ENCODE data around the gene OS9. TPM values are rescaled to one million over a fixed set of nuclear protein-coding genes. Genes with fewer than 3 reads are reported as not detected.

The OS9 gene
- polyA plus RNA-seq, 4 donors: 148 to 307 (median 200) TPM

- H3K27ac ChIP-seq (ENCODE audit: low read depth in 1 of 3, low read length in 2 of 3): no peak overlapping the region
- no peak overlapping the region for H3K4me3 ChIP-seq (ENCODE audit: low read depth in 1 of 3, low read length in 3 of 3)
- 19 to 36% (median 34%) methylated on average over 7 of the region's 7 CpGs for WGBS, 3 donors
- peaks cover under 1 to 3% (median 3%) of the 10 kb centered on the region in 3 donors for H3K4me1 ChIP-seq (ENCODE audit: control insufficient read depth in 3 of 3, insufficient read depth in 2 of 3, low read depth in 1 of 3, low read length in 2 of 3)
- no peak for DNase-seq
- H3K36me3 ChIP-seq (ENCODE audit: control insufficient read depth in 3 of 3, insufficient read depth in 2 of 3, low read depth in 1 of 3, low read length in 3 of 3): no peaks in the 10 kb centered on the region
- no peak for FAIRE-seq
- H3K9me3 ChIP-seq (ENCODE audit: control insufficient read depth in 2 of 2, insufficient read depth in 1 of 2, low read depth in 1 of 2, low read length in 1 of 2): peaks cover 0 to 6% of the 10 kb centered on the region in 2 donors
- H3K27me3 ChIP-seq (ENCODE audit: control insufficient read depth in 3 of 3, insufficient read depth in 3 of 3, low read length in 3 of 3): peaks cover 3 to 79% (median 8%) of the 10 kb centered on the region in 3 donors
These were observed 45.5 kb downstream of the OS9 start for GRCh38 chr12:57739387-57739786.

GRCh38 chr12:57739914-57740538, 46.1 kb downstream of the OS9 start:
- Histone ChIP-seq H3K27me3 (ENCODE audit: control insufficient read depth in 3 of 3, insufficient read depth in 3 of 3, low read length in 3 of 3) (peaks cover 3 to 73% (median 8%) of the 10 kb centered on the region in 3 donors), H3K27ac (ENCODE audit: low read depth in 1 of 3, low read length in 2 of 3) (no peak overlapping the region), H3K9me3 (ENCODE audit: control insufficient read depth in 2 of 2, insufficient read depth in 1 of 2, low read depth in 1 of 2, low read length in 1 of 2) (peaks cover 0 to 6% of the 10 kb centered on the region in 2 donors), H3K4me1 (ENCODE audit: control insufficient read depth in 3 of 3, insufficient read depth in 2 of 3, low read depth in 1 of 3, low read length in 2 of 3) (peaks cover 2 to 3% (median 3%) of the 10 kb centered on the region in 3 donors), H3K4me3 (ENCODE audit: low read depth in 1 of 3, low read length in 3 of 3) (no peak overlapping the region), H3K36me3 (ENCODE audit: control insufficient read depth in 3 of 3, insufficient read depth in 2 of 3, low read depth in 1 of 3, low read length in 3 of 3) (no peaks in the 10 kb centered on the region)
- 30 to 45% (median 40%) methylated on average over 9 to 10 of the region's 10 CpGs for WGBS, 3 donors
- FAIRE-seq (no peak), DNase-seq (no peak)

GRCh38 chr12:57740656-57741412, 46.9 kb downstream of the OS9 start:
- H3K9me3 ChIP-seq (ENCODE audit: control insufficient read depth in 2 of 2, insufficient read depth in 1 of 2, low read depth in 1 of 2, low read length in 1 of 2): peaks cover 0 to 6% of the 10 kb centered on the region in 2 donors
- H3K27ac ChIP-seq (ENCODE audit: low read depth in 1 of 3, low read length in 2 of 3): no peak overlapping the region
- 57 to 68% (median 60%) methylated on average over 5 of the region's 5 CpGs for WGBS, 3 donors
- peak overlapping the region in 1 of 3 donors; percentile 46 for H3K4me3 ChIP-seq (ENCODE audit: low read depth in 1 of 3, low read length in 3 of 3)
- H3K4me1 ChIP-seq (ENCODE audit: control insufficient read depth in 3 of 3, insufficient read depth in 2 of 3, low read depth in 1 of 3, low read length in 2 of 3): peaks cover 4 to 7% (median 6%) of the 10 kb centered on the region in 3 donors
- FAIRE-seq (no peak), DNase-seq (peak in 1 of 2 donors; percentile 64)
- peaks cover 3 to 65% (median 8%) of the 10 kb centered on the region in 3 donors for H3K27me3 ChIP-seq (ENCODE audit: control insufficient read depth in 3 of 3, insufficient read depth in 3 of 3, low read length in 3 of 3)
- H3K36me3 ChIP-seq (ENCODE audit: control insufficient read depth in 3 of 3, insufficient read depth in 2 of 3, low read depth in 1 of 3, low read length in 3 of 3): no peaks in the 10 kb centered on the region

GRCh38 chr12:57741413-57741789, 47.5 kb downstream of the OS9 start:
- peaks cover 3 to 59% (median 7%) of the 10 kb centered on the region in 3 donors for H3K27me3 ChIP-seq (ENCODE audit: control insufficient read depth in 3 of 3, insufficient read depth in 3 of 3, low read length in 3 of 3)
- 45 to 65% (median 56%) methylated on average over 1 of the region's 1 CpG for WGBS, 3 donors
- H3K9me3 ChIP-seq (ENCODE audit: control insufficient read depth in 2 of 2, insufficient read depth in 1 of 2, low read depth in 1 of 2, low read length in 1 of 2): peaks cover 0 to 5% of the 10 kb centered on the region in 2 donors
- H3K4me1 ChIP-seq (ENCODE audit: control insufficient read depth in 3 of 3, insufficient read depth in 2 of 3, low read depth in 1 of 3, low read length in 2 of 3): peaks cover 5 to 7% (median 6%) of the 10 kb centered on the region in 3 donors
- H3K27ac ChIP-seq (ENCODE audit: low read depth in 1 of 3, low read length in 2 of 3): no peak overlapping the region
- DNase-seq: no peak
- no peaks in the 10 kb centered on the region for H3K36me3 ChIP-seq (ENCODE audit: control insufficient read depth in 3 of 3, insufficient read depth in 2 of 3, low read depth in 1 of 3, low read length in 3 of 3)
- peak overlapping the region in 1 of 3 donors; percentile 46 for H3K4me3 ChIP-seq (ENCODE audit: low read depth in 1 of 3, low read length in 3 of 3)
- FAIRE-seq: no peak

- Histone ChIP-seq H3K4me3 (ENCODE audit: low read depth in 1 of 3, low read length in 3 of 3) (peak overlapping the region in 1 of 3 donors; percentile 46), H3K27me3 (ENCODE audit: control insufficient read depth in 3 of 3, insufficient read depth in 3 of 3, low read length in 3 of 3) (peaks cover 3 to 52% (median 5%) of the 10 kb centered on the region in 3 donors), H3K4me1 (ENCODE audit: control insufficient read depth in 3 of 3, insufficient read depth in 2 of 3, low read depth in 1 of 3, low read length in 2 of 3) (peaks cover 5 to 7% (median 6%) of the 10 kb centered on the region in 3 donors), H3K36me3 (ENCODE audit: control insufficient read depth in 3 of 3, insufficient read depth in 2 of 3, low read depth in 1 of 3, low read length in 3 of 3) (peaks cover 0 to 5% (median 0%) of the 10 kb centered on the region in 3 donors), H3K27ac (ENCODE audit: low read depth in 1 of 3, low read length in 2 of 3) (peak overlapping the region in 1 of 3 donors; percentile 42), H3K9me3 (ENCODE audit: control insufficient read depth in 2 of 2, insufficient read depth in 1 of 2, low read depth in 1 of 2, low read length in 1 of 2) (peaks cover 0 to 2% of the 10 kb centered on the region in 2 donors)
- WGBS, 3 donors: 39 to 42% (median 41%) methylated on average over 14 of the region's 14 CpGs
- FAIRE-seq (no peak), DNase-seq (peak in 1 of 2 donors; percentile 52)
These were observed 48.2 kb downstream of the OS9 start for GRCh38 chr12:57741844-57742738.

GRCh38 chr12:57743769-57744168, 49.8 kb downstream of the OS9 start:
- peaks cover 3 to 38% (median 5%) of the 10 kb centered on the region in 3 donors for H3K27me3 ChIP-seq (ENCODE audit: control insufficient read depth in 3 of 3, insufficient read depth in 3 of 3, low read length in 3 of 3)
- FAIRE-seq: no peak
- WGBS, 3 donors: 71 to 92% (median 81%) methylated on average over 2 of the region's 2 CpGs

GRCh38 chr12:57744194-57744776, 50.4 kb downstream of the OS9 start:
- Histone ChIP-seq H3K27ac (ENCODE audit: low read depth in 1 of 3, low read length in 2 of 3) (peak overlapping the region in 2 of 3 donors; percentile 86 to 99), H3K4me3 (ENCODE audit: low read depth in 1 of 3, low read length in 3 of 3) (peak overlapping the region; percentile 67 to 75 (median 74)), H3K36me3 (ENCODE audit: control insufficient read depth in 3 of 3, insufficient read depth in 2 of 3, low read depth in 1 of 3, low read length in 3 of 3) (peaks cover 0 to 21% (median 11%) of the 10 kb centered on the region in 3 donors), H3K4me1 (ENCODE audit: control insufficient read depth in 3 of 3, insufficient read depth in 2 of 3, low read depth in 1 of 3, low read length in 2 of 3) (peaks cover 5 to 7% (median 6%) of the 10 kb centered on the region in 3 donors), H3K9me3 (ENCODE audit: control insufficient read depth in 2 of 2, insufficient read depth in 1 of 2, low read depth in 1 of 2, low read length in 1 of 2) (no peaks in the 10 kb centered on the region), H3K27me3 (ENCODE audit: control insufficient read depth in 3 of 3, insufficient read depth in 3 of 3, low read length in 3 of 3) (peaks cover 3 to 33% (median 3%) of the 10 kb centered on the region in 3 donors)
- FAIRE-seq (no peak), DNase-seq (no peak)
- WGBS, 3 donors: 7 to 11% (median 10%) methylated on average over 20 to 21 of the region's 21 CpGs

More at GRCh38 chr12:57743769-57744168, 49.8 kb downstream of the OS9 start:
- Histone ChIP-seq H3K4me1 (ENCODE audit: control insufficient read depth in 3 of 3, insufficient read depth in 2 of 3, low read depth in 1 of 3, low read length in 2 of 3) (peaks cover 5 to 7% (median 6%) of the 10 kb centered on the region in 3 donors), H3K4me3 (ENCODE audit: low read depth in 1 of 3, low read length in 3 of 3) (no peak overlapping the region), H3K36me3 (ENCODE audit: control insufficient read depth in 3 of 3, insufficient read depth in 2 of 3, low read depth in 1 of 3, low read length in 3 of 3) (peaks cover 0 to 16% (median 8%) of the 10 kb centered on the region in 3 donors), H3K27ac (ENCODE audit: low read depth in 1 of 3, low read length in 2 of 3) (peak overlapping the region in 1 of 3 donors; percentile 99), H3K9me3 (ENCODE audit: control insufficient read depth in 2 of 2, insufficient read depth in 1 of 2, low read depth in 1 of 2, low read length in 1 of 2) (no peaks in the 10 kb centered on the region)
- no peak for DNase-seq

Measured in small intestine (tissue), 7 donors.